Measurements from ENCODE around the gene SLC2A1.
A peak's percentile ranks its signal among the peaks of the same experiment; 100 is the strongest.
"Not testable (repeated sequence)": the region's sequence is repeated elsewhere in the genome, so short reads cannot be mapped to it uniquely, and the experiment has no call there.

SLC2A1 gene

GRCh38 chr1:42924851-42925760 is 33.6 kb downstream of the SLC2A1 start:
- Mint-ChIP-seq H3K4me1 (peaks cover 30% of the 10 kb centered on the region), H3K4me3 (peak overlapping the region; percentile 85 to 92 (median 86)), H3K27ac (peak overlapping the region; percentile 75 to 98 (median 85)), H3K36me3 (ENCODE audit: low read depth) (peaks cover 30% of the 10 kb centered on the region), H3K27me3 (ENCODE audit: low read depth) (no peaks in the 10 kb centered on the region), H3K9me3 (no peaks in the 10 kb centered on the region)
- TF ChIP-seq, protein P1, sequence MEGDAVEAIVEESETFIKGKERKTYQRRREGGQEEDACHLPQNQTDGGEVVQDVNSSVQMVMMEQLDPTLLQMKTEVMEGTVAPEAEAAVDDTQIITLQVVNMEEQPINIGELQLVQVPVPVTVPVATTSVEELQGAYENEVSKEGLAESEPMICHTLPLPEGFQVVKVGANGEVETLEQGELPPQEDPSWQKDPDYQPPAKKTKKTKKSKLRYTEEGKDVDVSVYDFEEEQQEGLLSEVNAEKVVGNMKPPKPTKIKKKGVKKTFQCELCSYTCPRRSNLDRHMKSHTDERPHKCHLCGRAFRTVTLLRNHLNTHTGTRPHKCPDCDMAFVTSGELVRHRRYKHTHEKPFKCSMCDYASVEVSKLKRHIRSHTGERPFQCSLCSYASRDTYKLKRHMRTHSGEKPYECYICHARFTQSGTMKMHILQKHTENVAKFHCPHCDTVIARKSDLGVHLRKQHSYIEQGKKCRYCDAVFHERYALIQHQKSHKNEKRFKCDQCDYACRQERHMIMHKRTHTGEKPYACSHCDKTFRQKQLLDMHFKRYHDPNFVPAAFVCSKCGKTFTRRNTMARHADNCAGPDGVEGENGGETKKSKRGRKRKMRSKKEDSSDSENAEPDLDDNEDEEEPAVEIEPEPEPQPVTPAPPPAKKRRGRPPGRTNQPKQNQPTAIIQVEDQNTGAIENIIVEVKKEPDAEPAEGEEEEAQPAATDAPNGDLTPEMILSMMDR (IDR thresholded peaks at IDR 0.05; ENCODE audit: unreplicated experiment in 3 of 3) = no peak

- H3K36me3 Mint-ChIP-seq (ENCODE audit: low read depth) = peaks cover 24% of the 10 kb centered on the region
- H3K4me1 Mint-ChIP-seq = peaks cover 27% of the 10 kb centered on the region
- peak overlapping the region; percentile 85 to 86 (median 86) for H3K4me3 Mint-ChIP-seq
- H3K27ac Mint-ChIP-seq = peak overlapping the region; percentile 75 to 90 (median 85)
- TF ChIP-seq, protein P1 (IDR thresholded peaks at IDR 0.05; ENCODE audit: unreplicated experiment in 3 of 3) = no peak
- H3K9me3 Mint-ChIP-seq = no peaks in the 10 kb centered on the region
- no peaks in the 10 kb centered on the region for H3K27me3 Mint-ChIP-seq (ENCODE audit: low read depth)
Observed at GRCh38 chr1:42924082-42924850, 34.4 kb downstream of the SLC2A1 start.

- TF ChIP-seq, protein P1 (IDR thresholded peaks at IDR 0.05; ENCODE audit: unreplicated experiment in 3 of 3) = no peak
- Mint-ChIP-seq H3K36me3 (ENCODE audit: low read depth) (peaks cover 16% of the 10 kb centered on the region), H3K27ac (peak overlapping the region; percentile 75 to 90 (median 85)), H3K27me3 (ENCODE audit: low read depth) (no peaks in the 10 kb centered on the region), H3K4me1 (peaks cover 23% of the 10 kb centered on the region), H3K4me3 (peak overlapping the region; percentile 85 to 86 (median 86)), H3K9me3 (no peaks in the 10 kb centered on the region)
Observed at GRCh38 chr1:42923367-42924081, 35.1 kb downstream of the SLC2A1 start.

DNA sequence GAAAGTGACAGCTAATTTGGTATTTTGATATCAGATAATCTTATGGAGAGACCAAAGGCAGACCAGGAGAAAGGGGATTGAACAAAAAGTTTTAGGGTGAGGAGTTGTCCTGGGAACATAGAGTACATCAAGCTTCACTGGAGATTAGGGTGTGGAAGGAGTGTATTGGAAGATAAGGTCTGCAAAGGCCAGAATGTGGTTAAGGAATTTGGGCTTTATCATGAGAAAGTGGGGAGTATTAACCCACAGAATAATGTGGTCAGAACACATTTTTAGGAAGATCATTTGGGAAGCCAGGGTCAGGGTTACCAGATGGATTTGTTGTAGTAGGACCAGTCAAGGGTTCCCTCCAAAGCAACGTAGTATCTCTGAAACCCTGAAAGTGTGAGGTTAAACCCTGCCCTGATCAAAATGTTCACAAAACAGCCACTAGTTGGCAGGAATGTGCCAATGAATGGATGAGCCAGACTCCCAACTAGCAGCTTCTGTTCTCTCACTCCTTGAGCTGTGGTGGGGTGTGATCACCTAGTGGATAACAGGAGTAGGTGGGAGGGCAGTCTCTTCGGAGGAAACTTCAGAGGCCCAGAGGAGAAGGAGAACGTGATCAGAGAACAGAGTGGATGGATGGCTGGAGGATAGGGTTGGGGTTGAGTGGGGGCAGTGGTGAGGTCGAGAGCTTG is 35.8 kb downstream of the SLC2A1 start:
- Mint-ChIP-seq H3K36me3 (ENCODE audit: low read depth) (peaks cover 11% of the 10 kb centered on the region), H3K4me1 (peaks cover 23% of the 10 kb centered on the region), H3K9me3 (no peaks in the 10 kb centered on the region), H3K27ac (peak overlapping the region; percentile 75 to 90 (median 85)), H3K27me3 (ENCODE audit: low read depth) (no peaks in the 10 kb centered on the region), H3K4me3 (peak overlapping the region; percentile 85 to 86 (median 86))
- TF ChIP-seq, protein P1 (IDR thresholded peaks at IDR 0.05; ENCODE audit: unreplicated experiment in 3 of 3) = peak; percentile 58 to 61 (median 59)

DNA sequence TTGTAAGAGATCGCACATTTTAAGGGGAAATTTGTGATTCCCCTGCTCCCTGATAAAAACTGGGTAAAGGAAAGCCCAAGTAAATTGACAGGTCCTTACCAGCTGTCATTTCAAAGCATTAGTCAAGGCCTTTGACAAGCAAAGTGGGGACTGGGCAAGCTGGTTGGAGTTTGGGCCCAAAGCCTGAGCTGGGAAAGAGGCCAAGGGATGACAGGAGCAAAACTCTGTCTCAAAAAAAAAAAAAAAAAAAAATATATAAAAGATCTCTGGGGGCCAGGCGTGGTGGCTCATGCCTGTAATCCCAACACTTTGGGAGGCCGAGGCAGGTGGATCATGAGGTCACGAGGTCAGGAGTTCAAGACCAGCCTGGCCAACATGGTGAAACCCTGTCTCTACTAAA is 36.9 kb downstream of the SLC2A1 start:
- Mint-ChIP-seq H3K4me3 (no peak overlapping the region), H3K27me3 (ENCODE audit: low read depth) (no peaks in the 10 kb centered on the region), H3K36me3 (ENCODE audit: low read depth) (peaks cover 3% of the 10 kb centered on the region), H3K4me1 (peaks cover 23% of the 10 kb centered on the region), H3K27ac (no peak overlapping the region), H3K9me3 (no peaks in the 10 kb centered on the region)
- TF ChIP-seq, protein P1 (IDR thresholded peaks at IDR 0.05; ENCODE audit: unreplicated experiment in 3 of 3) = no peak

- H3K27ac Mint-ChIP-seq; H3K4me3 Mint-ChIP-seq; H3K36me3 Mint-ChIP-seq (ENCODE audit: low read depth); H3K27me3 Mint-ChIP-seq (ENCODE audit: low read depth); H3K9me3 Mint-ChIP-seq: not testable (repeated sequence)
- H3K4me1 Mint-ChIP-seq = peaks cover 17% of the 10 kb centered on the region
Observed at GRCh38 chr1:42919651-42920050, 39.0 kb downstream of the SLC2A1 start.
